OCI-LY3 (cell line): ENCODE results near the gene KCNIP4.

Source experiments
- H2AFZ ChIP-seq: fragments of 200-600, 300-600 bp; shearing (Covaris generic); 2 replicates; pipeline ENCODE4 v1.6.0; 2014; ENCODE audit warnings: antibody characterized with exemption, low read depth, low read length
- H3K27ac ChIP-seq: fragments of 200-600, 300-600 bp; sonication (generic); 2 replicates; pipeline ENCODE4 v1.5.1; 2014; ENCODE audit warnings: mild to moderate bottlenecking, low read length, moderate library complexity, mixed read lengths
- H3K27me3 ChIP-seq: fragments of 200-600, 300-600 bp; sonication (generic); 2 replicates; pipeline ENCODE4 v1.6.1; 2014; ENCODE audit warnings: low read depth, low read length, mixed read lengths
- H3K36me3 ChIP-seq: fragments of 200-600, 300-600 bp; sonication (generic); replicated peaks from 2 replicates; pipeline ENCODE3; 2014; ENCODE audit warnings: low read depth, low read length, mixed read lengths
- H3K4me1 ChIP-seq: fragments of 300-600, 200-600 bp; sonication (generic); 2 replicates; pipeline ENCODE4 v1.6.1; 2014; ENCODE audit warnings: low read length, mixed read lengths
- H3K4me2 ChIP-seq: fragments of 200-600, 300-600 bp; sonication (generic); 2 replicates; pipeline ENCODE4 v1.6.1; 2014; ENCODE audit warnings: low read length, mixed read lengths
- H3K4me3 ChIP-seq: fragments of 300-600, 200-600 bp; sonication (generic); 2 replicates; pipeline ENCODE4 v1.5.1; 2014; ENCODE audit warnings: antibody characterized with exemption, mild to moderate bottlenecking, low read length, moderate library complexity
- H3K79me2 ChIP-seq: fragments of 300-600, 200-600 bp; shearing (Covaris generic); 2 replicates; pipeline ENCODE4 v1.6.1; 2014; ENCODE audit warnings: mild to moderate bottlenecking, low read length, mixed read lengths
- H3K9ac ChIP-seq: fragments of 300-600, 200-600 bp; shearing (Covaris generic); 2 replicates; pipeline ENCODE4 v1.6.0; 2014; ENCODE audit warnings: mild to moderate bottlenecking, low read length, moderate library complexity
- H3K9me3 ChIP-seq: fragments of 200-600, 300-600 bp; shearing (Covaris generic); 2 replicates; pipeline ENCODE4 v1.6.1; 2014; ENCODE audit warnings: low read length, mixed read lengths; ENCODE audit not compliant: insufficient read depth
- H4K20me1 ChIP-seq: fragments of 200-600, 300-600 bp; sonication (generic); 2 replicates; pipeline ENCODE4 v1.6.1; 2016; ENCODE audit warnings: low read length, mixed read lengths; ENCODE audit not compliant: insufficient read depth
- EZH2phosphoT487 ChIP-seq: fragments of 200-600 bp; shearing (Covaris generic); IDR thresholded peaks from 2 replicates; pipeline ENCODE4 v1.6.1; 2018; ENCODE audit warnings: antibody characterized with exemption, mixed run types, low read depth
- TF ChIP-seq, protein P1 (sequence below): fragments of 200-600, 300-600 bp; sonication (generic); IDR thresholded peaks from 2 replicates; pipeline ENCODE4 v1.5.1; 2014; ENCODE audit warnings: antibody characterized with exemption, low read length, low read depth

KCNIP4 gene

DNA sequence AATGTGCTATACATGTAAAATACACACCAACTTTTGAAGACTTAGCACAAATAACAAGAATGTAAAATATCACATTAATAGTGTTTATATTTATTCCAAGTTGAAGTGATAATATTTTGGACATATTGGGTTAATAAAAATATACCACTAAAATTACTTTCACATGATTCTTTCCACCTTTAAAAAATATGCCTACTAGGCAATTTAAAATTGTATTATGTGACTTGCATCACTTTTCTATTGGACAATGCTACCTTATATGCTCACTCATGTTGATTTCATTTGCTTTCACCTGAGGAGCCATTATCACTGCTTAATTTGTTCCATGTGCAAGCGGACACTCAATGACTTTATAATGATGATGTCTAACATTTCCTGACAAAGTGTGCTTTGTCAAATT is 1251.8 kb downstream of the KCNIP4 start:
- Histone ChIP-seq H2AFZ (no peak overlapping the region), H3K4me1 (peaks cover 15% of the 10 kb centered on the region), H3K36me3 (no peaks in the 10 kb centered on the region), H3K27me3 (no peaks in the 10 kb centered on the region), H4K20me1 (no peaks in the 10 kb centered on the region), H3K4me3 (no peak overlapping the region), H3K9me3 (no peaks in the 10 kb centered on the region), H3K9ac (no peak overlapping the region), H3K4me2 (no peak overlapping the region), H3K27ac (no peak overlapping the region), H3K79me2 (peaks cover 16% of the 10 kb centered on the region)
- no peak for TF ChIP-seq EZH2phosphoT487
- TF ChIP-seq, protein P1, sequence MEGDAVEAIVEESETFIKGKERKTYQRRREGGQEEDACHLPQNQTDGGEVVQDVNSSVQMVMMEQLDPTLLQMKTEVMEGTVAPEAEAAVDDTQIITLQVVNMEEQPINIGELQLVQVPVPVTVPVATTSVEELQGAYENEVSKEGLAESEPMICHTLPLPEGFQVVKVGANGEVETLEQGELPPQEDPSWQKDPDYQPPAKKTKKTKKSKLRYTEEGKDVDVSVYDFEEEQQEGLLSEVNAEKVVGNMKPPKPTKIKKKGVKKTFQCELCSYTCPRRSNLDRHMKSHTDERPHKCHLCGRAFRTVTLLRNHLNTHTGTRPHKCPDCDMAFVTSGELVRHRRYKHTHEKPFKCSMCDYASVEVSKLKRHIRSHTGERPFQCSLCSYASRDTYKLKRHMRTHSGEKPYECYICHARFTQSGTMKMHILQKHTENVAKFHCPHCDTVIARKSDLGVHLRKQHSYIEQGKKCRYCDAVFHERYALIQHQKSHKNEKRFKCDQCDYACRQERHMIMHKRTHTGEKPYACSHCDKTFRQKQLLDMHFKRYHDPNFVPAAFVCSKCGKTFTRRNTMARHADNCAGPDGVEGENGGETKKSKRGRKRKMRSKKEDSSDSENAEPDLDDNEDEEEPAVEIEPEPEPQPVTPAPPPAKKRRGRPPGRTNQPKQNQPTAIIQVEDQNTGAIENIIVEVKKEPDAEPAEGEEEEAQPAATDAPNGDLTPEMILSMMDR: no peak

DNA sequence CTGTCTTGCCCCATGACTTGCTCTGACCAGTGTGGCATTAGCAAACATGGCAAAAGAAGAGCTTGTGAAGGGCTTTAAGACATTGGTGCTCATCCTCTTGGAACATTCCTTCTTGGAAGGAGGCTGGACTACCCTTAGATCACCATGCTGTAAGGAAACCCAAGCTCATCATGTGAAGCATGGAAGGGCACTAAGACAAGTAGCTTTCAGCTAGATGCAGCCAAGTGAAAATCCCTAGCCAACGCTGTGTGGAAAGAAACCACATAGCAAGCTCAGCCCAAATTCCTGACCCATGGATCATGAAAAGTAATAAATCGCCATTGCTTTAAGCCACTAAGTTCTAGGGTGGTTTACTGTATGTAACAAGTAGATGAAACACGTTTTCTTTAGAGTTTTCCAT is 1260.7 kb downstream of the KCNIP4 start:
- Histone ChIP-seq H3K9me3 (no peaks in the 10 kb centered on the region), H3K79me2 (no peaks in the 10 kb centered on the region), H3K4me1 (no peaks in the 10 kb centered on the region), H3K9ac (no peak overlapping the region), H3K4me2 (no peak overlapping the region), H3K27ac (no peak overlapping the region), H3K27me3 (0 out of 2 replicates have a peak, but pooled peaks cover 14% of the 10 kb centered on the region), H4K20me1 (no peaks in the 10 kb centered on the region), H3K4me3 (no peak overlapping the region), H2AFZ (no peak overlapping the region), H3K36me3 (no peaks in the 10 kb centered on the region)
- TF ChIP-seq, protein P1: no peak
- no peak for TF ChIP-seq EZH2phosphoT487

GRCh38 chr4:20684852-20685763 is 1263.5 kb downstream of the KCNIP4 start:
- TF ChIP-seq, protein P1: peak; percentile 68
- no peak for TF ChIP-seq EZH2phosphoT487
- Histone ChIP-seq H3K27ac (no peak overlapping the region), H3K9ac (no peak overlapping the region), H2AFZ (peak overlapping the region; percentile 74; the same call in 1 of the 2 replicates), H3K4me3 (no peak overlapping the region), H3K27me3 (peaks cover 14% of the 10 kb centered on the region; the same call in 1 of the 2 replicates), H3K4me2 (no peak overlapping the region), H3K4me1 (no peaks in the 10 kb centered on the region), H3K79me2 (no peaks in the 10 kb centered on the region), H3K36me3 (no peaks in the 10 kb centered on the region), H3K9me3 (no peaks in the 10 kb centered on the region), H4K20me1 (no peaks in the 10 kb centered on the region)

DNA sequence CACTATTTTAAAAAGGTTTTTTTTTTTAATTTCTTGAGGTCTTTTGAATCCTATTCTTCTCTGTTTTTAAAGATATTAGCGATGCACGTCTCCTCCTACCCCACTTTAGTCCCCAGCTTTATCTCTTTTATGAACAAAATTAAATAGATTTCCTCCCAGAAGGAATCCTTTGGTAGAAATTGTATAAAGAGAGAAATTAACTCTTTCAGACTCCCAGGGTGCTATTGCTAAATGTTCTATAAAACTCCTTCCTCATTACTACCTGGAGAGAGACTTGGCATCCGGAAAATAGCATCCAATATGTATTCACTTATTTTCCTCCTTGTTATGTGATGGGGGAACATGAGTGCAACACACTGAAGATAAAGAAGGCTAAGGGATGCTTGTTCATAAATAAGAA is 1264.8 kb downstream of the KCNIP4 start:
- Histone ChIP-seq H2AFZ (no peak overlapping the region), H3K27me3 (peaks cover 14% of the 10 kb centered on the region; the same call in 1 of the 2 replicates), H3K9me3 (no peaks in the 10 kb centered on the region), H3K36me3 (no peaks in the 10 kb centered on the region), H3K4me2 (no peak overlapping the region), H3K27ac (no peak overlapping the region), H3K9ac (no peak overlapping the region), H3K79me2 (no peaks in the 10 kb centered on the region), H3K4me3 (no peak overlapping the region), H3K4me1 (no peaks in the 10 kb centered on the region), H4K20me1 (no peaks in the 10 kb centered on the region)
- TF ChIP-seq, protein P1: no peak
- no peak for TF ChIP-seq EZH2phosphoT487
